HG03039 (cell line): Measurements from ENCODE around the gene CNTNAP5.

Experiments
- ATAC-seq: cut with Tn5 transposase; IDR thresholded peaks from one replicate; pipeline ENCODE4 v1.9.1; 2021; ENCODE audit warnings: mild to moderate bottlenecking, moderate library complexity; ENCODE audit not compliant: unreplicated experiment

The CNTNAP5 gene

GRCh38 chr2:124258140-124258880 lies 233.2 kb downstream of the CNTNAP5 start:
- ATAC-seq: no peak

DNA sequence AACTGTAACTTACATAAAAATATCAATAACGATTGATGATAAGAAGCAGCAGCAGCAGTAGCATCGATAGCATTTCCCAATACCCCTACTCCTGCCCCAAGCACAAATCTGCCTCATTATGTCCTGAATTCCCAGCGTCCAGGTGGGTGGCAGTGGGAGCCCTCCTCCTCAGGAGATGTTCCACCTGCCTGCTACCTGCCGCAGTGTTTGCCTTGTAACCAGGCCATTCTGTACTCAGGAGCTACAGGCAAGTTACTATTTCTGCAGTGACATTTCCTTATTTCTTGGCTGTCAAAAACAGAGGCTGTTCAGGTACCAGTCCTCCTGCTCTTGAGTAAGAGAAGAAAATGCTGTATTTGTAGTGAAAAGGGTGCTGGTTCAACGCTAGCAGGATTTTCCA lies 236.4 kb downstream of the CNTNAP5 start:
- no peak for ATAC-seq

- ATAC-seq: no peak
These were observed 239.5 kb downstream of the CNTNAP5 start for GRCh38 chr2:124264551-124265091.

- no peak for ATAC-seq
These were observed 242.7 kb downstream of the CNTNAP5 start for GRCh38 chr2:124267794-124268193.

- ATAC-seq: no peak
These were observed 244.3 kb downstream of the CNTNAP5 start for GRCh38 chr2:124269348-124269747.

DNA sequence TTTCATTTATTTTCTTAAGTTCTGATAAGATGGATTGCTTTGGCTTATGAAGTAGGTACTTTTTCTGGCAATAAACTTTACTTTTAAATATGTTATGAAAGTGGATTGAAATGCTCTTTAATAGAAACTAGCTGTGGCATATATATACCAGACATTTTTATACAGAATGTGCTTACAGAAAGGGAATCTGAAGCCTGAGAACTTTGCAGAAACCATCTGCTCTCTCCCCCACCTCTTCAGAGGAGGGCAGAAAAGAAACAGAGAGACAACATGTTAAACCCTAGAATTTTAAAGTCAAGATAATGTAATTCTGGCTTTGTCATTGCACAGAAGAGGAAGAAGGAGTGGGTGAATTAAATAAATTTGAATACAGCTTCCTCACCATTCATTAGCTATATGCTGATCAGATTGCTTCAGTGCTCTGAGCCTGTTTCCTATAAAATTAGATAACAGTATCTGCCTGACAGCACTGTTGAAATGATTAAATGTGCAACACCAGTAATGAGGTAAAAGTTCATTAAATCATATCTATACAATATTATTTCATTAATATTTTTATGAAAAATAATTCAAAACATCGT lies 247.3 kb downstream of the CNTNAP5 start:
- no peak for ATAC-seq

- no peak for ATAC-seq
These were observed 256.5 kb downstream of the CNTNAP5 start for GRCh38 chr2:124281541-124281940.

GRCh38 chr2:124283096-124283495 lies 258.0 kb downstream of the CNTNAP5 start:
- no peak for ATAC-seq

GRCh38 chr2:124286089-124286783 lies 261.1 kb downstream of the CNTNAP5 start:
- no peak for ATAC-seq

- ATAC-seq: no peak
These were observed 264.0 kb downstream of the CNTNAP5 start for GRCh38 chr2:124289060-124289459.

- ATAC-seq: no peak
These were observed 264.5 kb downstream of the CNTNAP5 start for GRCh38 chr2:124289615-124290014.

GRCh38 chr2:124296470-124296869 lies 271.4 kb downstream of the CNTNAP5 start:
- no peak for ATAC-seq

GRCh38 chr2:124301915-124302314 lies 276.8 kb downstream of the CNTNAP5 start:
- ATAC-seq: no peak

DNA sequence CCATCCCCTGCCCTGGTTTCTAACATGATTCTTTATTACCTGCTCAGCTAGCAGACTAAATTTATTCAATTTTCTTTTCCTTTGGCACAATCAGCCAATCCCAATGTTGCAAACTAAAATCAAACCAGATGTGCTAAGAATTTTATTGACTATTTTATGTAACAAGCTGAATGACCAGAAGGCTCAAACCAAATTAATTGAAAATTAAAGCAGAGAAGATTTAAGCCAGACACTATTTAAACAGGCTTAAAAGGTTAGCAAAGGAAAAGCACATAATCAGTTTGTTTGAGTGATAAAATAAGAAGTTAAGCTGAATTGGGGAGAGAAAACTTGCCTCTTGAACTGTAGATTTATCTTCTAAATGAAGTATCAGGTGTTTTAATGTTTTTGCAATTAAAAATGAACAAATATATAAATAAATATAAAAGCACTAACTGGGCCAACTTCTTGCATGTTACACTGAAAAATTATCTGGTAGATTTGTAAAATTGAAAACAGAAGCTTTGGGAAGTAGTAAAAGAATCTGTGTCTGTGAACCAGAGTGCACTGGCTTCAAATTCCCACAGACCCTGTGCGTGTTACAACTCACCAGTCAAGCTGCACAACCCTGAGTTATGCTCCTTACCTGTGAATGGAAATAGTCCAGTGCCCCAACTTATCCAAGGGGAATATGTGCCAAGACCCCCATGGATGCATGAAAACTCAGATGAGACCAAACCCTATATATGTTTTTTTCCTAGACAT lies 283.4 kb downstream of the CNTNAP5 start:
- ATAC-seq: no peak

DNA sequence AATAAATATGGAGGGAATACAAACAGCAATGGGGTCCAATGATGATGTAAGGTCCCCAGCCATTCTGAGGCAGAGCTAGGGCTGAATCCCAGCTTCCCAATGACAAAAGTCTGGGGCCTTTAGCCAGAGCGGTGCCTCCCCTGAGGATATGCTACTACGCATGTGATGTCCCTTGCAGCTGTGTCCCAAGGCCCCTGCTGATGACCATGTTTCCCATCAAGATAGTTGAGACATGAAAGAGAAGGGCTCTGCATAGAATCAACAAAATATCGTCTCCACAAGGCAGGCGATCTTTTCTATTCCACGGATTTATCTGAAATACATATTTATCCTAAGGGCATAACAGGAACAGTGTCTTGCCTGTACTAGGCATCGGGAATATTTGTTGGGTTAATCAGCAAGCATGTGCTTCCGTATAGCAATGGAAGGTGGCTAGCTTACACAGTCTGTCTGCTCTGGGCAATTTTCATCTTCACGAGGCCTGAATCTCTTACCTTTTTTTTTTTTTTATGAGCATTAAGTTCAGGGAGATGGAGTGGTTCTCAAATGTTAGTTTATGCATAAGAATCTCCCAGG lies 284.6 kb downstream of the CNTNAP5 start:
- no peak for ATAC-seq

DNA sequence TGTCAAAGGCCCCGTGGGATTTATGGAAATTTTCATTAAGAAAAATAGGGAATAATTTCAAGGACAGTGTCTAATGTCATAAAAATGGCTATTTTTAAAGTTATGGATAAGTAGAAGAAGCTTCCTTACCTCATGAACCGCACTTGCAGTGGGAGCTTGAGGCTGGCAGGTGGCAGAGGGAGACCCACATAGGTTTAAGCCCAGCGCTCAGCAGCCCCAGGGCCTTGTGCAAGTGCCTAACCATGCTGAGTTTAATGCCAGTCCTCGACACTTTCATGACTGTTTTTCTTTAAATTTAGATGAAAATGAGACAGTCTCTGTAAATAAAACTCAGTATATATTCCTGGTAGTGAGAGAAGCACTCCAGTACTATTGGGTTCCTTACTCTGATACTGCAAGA lies 285.6 kb downstream of the CNTNAP5 start:
- no peak for ATAC-seq

- ATAC-seq: no peak
These were observed 289.0 kb downstream of the CNTNAP5 start for GRCh38 chr2:124314084-124314483.

GRCh38 chr2:124315221-124315880 lies 290.3 kb downstream of the CNTNAP5 start:
- no peak for ATAC-seq

GRCh38 chr2:124316133-124316532 lies 291.0 kb downstream of the CNTNAP5 start:
- ATAC-seq: no peak

- no peak for ATAC-seq
These were observed 292.0 kb downstream of the CNTNAP5 start for GRCh38 chr2:124316881-124317605.
